ENCODE results near the gene BMF.
"Not testable (repeated sequence)": the region's sequence is repeated elsewhere in the genome, so short reads cannot be mapped to it uniquely, and the experiment has no call there.

The BMF gene, protein sequence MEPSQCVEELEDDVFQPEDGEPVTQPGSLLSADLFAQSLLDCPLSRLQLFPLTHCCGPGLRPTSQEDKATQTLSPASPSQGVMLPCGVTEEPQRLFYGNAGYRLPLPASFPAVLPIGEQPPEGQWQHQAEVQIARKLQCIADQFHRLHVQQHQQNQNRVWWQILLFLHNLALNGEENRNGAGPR

DNA sequence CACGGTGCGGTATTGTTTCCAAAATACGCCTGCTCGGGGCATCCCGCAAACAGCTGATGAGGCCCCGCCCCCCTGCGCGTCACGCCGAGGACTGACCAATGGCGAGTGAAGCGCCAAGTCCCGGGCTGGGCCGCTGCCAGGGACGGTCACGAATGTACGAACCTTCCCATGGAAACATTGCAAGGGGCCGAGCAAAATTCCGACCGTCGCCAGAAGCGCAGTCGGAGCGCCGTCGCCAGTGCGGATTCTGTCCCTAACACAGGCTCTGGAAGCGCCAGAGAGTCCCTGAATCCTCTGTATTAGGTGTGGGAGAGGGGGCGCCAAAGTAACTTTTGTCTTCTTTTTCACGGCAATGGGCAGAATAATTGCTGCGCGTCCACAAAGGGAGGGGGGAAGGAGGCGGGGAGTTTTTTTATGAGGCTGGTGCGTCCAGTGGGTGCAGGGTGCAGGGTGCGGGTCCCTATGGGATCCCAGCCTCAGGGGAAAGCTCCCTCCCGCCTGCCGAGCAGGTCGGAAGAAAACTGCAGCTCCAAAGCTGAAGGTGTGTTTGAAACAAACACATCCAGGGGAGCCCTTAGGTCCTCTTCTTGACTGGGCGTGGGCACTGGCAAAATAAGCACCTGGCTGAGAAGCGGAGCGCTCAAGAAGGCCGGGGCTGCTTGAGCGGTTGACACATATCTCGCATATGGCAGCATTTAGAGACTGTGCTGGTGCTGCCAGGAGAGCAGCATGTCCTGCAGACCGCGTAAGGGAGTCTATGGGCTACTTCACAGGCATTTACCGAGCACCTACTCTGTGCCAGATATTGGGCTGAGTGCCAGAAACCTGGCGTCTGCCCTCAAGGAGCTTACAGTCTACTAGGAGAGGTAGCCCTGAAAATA is at the start of gene BMF:
TSS of gene BMF (minus strand) at position 25 of the 881 bp plus-strand sequence. CDS start 2,793 bp downstream, outside the sequence.
- Histone ChIP-seq H3K27ac (peak within 1 kb of the TSS; percentile 50), H3K36me3 (replicated peaks) (no peaks in the 10 kb centered on the region), H3K27me3 (replicated peaks) (no peaks in the 10 kb centered on the region), H3K4me3 (ENCODE audit: low read depth, low read length) (peak within 1 kb of the TSS; percentile 80)
- in situ Hi-C loops (cut with HindIII; ENCODE audit: low pct_ligation_motif_present, low sequenced_read_pairs): loop anchor here (10.0 kb wide), 1 partner anchor 64 kb away; no protein-coding TSS in a partner anchor
- TF ChIP-seq, protein P1, sequence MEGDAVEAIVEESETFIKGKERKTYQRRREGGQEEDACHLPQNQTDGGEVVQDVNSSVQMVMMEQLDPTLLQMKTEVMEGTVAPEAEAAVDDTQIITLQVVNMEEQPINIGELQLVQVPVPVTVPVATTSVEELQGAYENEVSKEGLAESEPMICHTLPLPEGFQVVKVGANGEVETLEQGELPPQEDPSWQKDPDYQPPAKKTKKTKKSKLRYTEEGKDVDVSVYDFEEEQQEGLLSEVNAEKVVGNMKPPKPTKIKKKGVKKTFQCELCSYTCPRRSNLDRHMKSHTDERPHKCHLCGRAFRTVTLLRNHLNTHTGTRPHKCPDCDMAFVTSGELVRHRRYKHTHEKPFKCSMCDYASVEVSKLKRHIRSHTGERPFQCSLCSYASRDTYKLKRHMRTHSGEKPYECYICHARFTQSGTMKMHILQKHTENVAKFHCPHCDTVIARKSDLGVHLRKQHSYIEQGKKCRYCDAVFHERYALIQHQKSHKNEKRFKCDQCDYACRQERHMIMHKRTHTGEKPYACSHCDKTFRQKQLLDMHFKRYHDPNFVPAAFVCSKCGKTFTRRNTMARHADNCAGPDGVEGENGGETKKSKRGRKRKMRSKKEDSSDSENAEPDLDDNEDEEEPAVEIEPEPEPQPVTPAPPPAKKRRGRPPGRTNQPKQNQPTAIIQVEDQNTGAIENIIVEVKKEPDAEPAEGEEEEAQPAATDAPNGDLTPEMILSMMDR (IDR thresholded peaks at IDR 0.05; ENCODE audit: low read depth, low read length, missing control alignments): peak; percentile 59
- peak; percentile 99 for DNase-seq

DNA sequence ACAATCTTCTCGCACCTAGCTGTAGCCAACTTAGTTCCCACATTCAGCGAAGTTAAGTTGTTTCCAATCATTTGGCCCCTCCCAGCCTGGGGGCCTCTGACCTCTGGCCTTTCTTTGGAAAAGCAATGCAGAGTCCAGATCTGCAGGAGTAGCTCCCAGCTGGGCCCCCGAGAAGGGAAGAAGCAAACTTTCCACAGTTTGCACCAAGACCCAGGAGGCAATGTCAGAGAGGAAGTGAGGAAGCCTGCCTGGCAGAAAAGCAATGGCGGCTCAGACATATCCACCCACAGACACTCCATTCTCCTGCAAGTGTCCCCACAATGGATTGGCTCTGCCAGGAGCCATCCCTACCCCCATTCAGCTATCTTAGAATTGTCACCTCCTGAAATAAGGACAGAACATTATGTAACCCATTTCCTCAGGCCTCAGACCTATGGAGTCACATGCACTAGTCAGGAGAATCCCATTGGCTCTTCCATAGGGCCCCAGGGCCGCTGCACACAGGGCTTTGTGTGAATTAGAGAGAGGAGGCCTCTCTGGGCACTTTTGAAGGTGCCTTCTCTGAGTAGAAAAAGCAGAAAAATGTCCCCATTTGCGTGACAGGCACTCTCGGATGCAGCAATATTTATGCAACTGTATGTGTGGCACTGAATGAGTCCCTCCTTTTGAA is 49.2 kb upstream of the BMF start:
- H3K27me3 ChIP-seq (replicated peaks): no peaks in the 10 kb centered on the region
- no peak overlapping the region for H3K27ac ChIP-seq
- TF ChIP-seq, protein P1 (IDR thresholded peaks at IDR 0.05; ENCODE audit: low read depth, low read length, missing control alignments): no peak
- DNase-seq: no peak
- in situ Hi-C loops (cut with HindIII; ENCODE audit: low pct_ligation_motif_present, low sequenced_read_pairs): no loop called here
- H3K36me3 ChIP-seq (replicated peaks): no peaks in the 10 kb centered on the region
- H3K4me3 ChIP-seq (ENCODE audit: low read depth, low read length): no peak overlapping the region

DNA sequence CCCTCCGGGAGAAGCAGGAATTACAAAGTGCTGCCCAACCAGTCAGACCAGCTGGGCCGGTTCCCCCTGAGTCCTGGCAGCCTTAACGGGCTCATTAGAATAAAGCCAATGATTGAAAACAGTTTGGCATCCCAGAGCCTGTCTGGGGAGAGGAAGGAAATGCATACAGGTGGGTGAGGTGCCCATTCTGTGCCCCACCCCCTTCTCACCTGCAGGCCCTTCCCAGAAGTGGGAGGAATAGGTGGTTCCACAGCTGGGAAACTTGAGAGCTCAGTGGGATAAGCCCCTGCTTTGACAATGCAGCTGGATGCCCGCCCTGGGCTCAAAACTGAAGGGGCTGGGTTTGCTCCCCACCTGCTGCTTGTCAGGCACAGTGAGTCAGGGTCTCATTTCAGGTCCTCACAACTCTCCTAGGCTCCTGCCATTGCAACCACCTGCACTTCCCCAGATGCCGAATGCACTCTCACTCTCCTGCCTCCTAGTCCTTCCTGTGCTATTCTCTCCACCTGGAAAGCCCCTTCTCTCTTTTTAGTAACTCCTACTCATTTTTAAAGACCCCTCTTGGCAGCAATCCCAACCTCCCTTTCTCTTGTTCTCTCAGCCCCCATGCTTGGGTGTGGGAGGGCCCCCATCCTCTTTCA is 46.7 kb upstream of the BMF start:
- Histone ChIP-seq H3K36me3 (replicated peaks) (no peaks in the 10 kb centered on the region), H3K27me3 (replicated peaks) (no peaks in the 10 kb centered on the region), H3K27ac (no peak overlapping the region), H3K4me3 (ENCODE audit: low read depth, low read length) (no peak overlapping the region)
- DNase-seq: no peak
- TF ChIP-seq, protein P1 (IDR thresholded peaks at IDR 0.05; ENCODE audit: low read depth, low read length, missing control alignments): no peak
- in situ Hi-C loops (cut with HindIII; ENCODE audit: low pct_ligation_motif_present, low sequenced_read_pairs): no loop called here

DNA sequence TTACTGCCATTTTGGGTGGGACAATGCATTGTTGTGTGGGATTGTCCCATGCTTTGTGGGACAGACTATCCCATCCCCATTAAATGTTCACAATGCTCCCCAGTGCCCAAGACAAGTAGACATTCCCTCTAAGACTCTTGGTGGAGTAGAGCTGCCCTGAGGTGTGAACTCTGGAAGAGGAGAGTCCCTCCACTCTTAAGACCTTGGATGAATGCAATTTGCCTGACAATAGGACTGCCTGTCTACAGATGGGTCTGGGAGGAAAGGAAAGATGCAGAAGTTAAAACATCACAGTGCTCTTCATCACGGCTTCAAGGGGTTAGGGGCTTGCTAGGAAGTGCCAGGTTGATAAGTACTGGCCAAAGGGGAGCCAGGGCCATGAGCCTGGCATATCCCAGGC is 46.1 kb upstream of the BMF start:
- H3K27me3 ChIP-seq (replicated peaks); in situ Hi-C loops (cut with HindIII; ENCODE audit: low pct_ligation_motif_present, low sequenced_read_pairs); H3K36me3 ChIP-seq (replicated peaks); H3K4me3 ChIP-seq (ENCODE audit: low read depth, low read length); DNase-seq; H3K27ac ChIP-seq: not testable (repeated sequence)

DNA sequence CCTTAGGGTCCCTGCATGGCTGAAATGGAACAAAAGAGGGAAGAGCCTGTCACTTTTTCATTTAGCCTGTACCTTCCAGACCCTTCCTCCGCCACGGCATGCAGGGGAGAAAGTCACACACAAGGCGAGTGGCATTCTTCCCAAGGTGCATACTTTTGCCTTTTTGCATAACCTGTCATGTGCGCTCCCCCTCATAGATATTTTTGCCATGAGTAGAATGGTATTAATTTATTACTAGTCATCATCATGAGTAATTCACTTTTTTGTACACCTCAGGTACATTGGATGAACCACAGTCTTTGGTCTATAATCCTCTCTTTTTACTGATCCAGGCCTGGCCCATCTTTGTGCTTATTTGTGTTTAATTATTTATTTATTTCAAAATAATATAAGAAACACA is 43.3 kb upstream of the BMF start:
- no peaks in the 10 kb centered on the region for H3K36me3 ChIP-seq (replicated peaks)
- no peak for DNase-seq
- no peak overlapping the region for H3K4me3 ChIP-seq (ENCODE audit: low read depth, low read length)
- in situ Hi-C loops (cut with HindIII; ENCODE audit: low pct_ligation_motif_present, low sequenced_read_pairs): no loop called here
- H3K27me3 ChIP-seq (replicated peaks): no peaks in the 10 kb centered on the region
- TF ChIP-seq, protein P1 (IDR thresholded peaks at IDR 0.05; ENCODE audit: low read depth, low read length, missing control alignments): no peak
- H3K27ac ChIP-seq: no peak overlapping the region
